HepG2 (cell line): ENCODE data around the gene FOXN3. TPM values are rescaled to one million over a fixed set of nuclear protein-coding genes. Genes with fewer than 3 reads are reported as not detected.
A peak's percentile ranks its signal among the peaks of the same experiment; 100 is the strongest.

Experiments
- ATF7 ChIP-seq, 2 experiments: fragments of 450-650 bp in 1 of 2; sonication (generic) in 1 of 2; formaldehyde crosslinking in 1 of 2; IDR thresholded peaks; 2 replicates each; pipeline versions ENCODE4 v1.4.0 to v1.6.1; 2016 to 2020; ENCODE audit warnings: antibody characterized with exemption in 1 of 2, mild to moderate bottlenecking in 1 of 2, missing genetic modification reagents in 1 of 2
- CENPBD1 ChIP-seq: sonication (generic); formaldehyde crosslinking; IDR thresholded peaks from 2 replicates; pipeline ENCODE4 v1.8.0; 2022; ENCODE audit warnings: missing genetic modification reagents, low read depth, mild to moderate bottlenecking, borderline replicate concordance
- NR2F1 ChIP-seq, 2 experiments: fragments of 450-650 bp in 1 of 2; formaldehyde crosslinking in 1 of 2; IDR thresholded peaks; 2 replicates each; pipeline versions ENCODE4 v1.5.0 to v1.6.1; 2016 to 2020; ENCODE audit warnings: mild to moderate bottlenecking in 1 of 2, missing compliant biosample characterization in 1 of 2, missing genetic modification reagents in 1 of 2, moderate library complexity in 1 of 2
- PHF20 ChIP-seq: sonication (generic); formaldehyde crosslinking; IDR thresholded peaks from 2 replicates; pipeline ENCODE4 v1.5.0; 2020; ENCODE audit warnings: mild to moderate bottlenecking, missing genetic modification reagents
- SMC3 ChIP-seq: IDR thresholded peaks from 2 replicates; pipeline ENCODE4 v1.6.1; 2011; ENCODE audit warnings: low read length, improper control_type of control experiment
- STAT6 ChIP-seq: sonication (generic); formaldehyde crosslinking; IDR thresholded peaks from 2 replicates; pipeline ENCODE4 v1.4.0; 2020; ENCODE audit warnings: missing genetic modification reagents, mild to moderate bottlenecking, borderline replicate concordance
- ZC3H13 ChIP-seq: sonication (generic); formaldehyde crosslinking; IDR thresholded peaks from 2 replicates; pipeline ENCODE4 v1.8.1; 2023; ENCODE audit warnings: mild to moderate bottlenecking, missing genetic modification reagents, moderate library complexity
- ZGPAT ChIP-seq: IDR thresholded peaks from 2 replicates; pipeline ENCODE4 v1.6.1; 2016; ENCODE audit warnings: mild to moderate bottlenecking
- ZNF205 ChIP-seq: IDR thresholded peaks from 2 replicates; pipeline ENCODE4 v1.6.1; 2018; ENCODE audit warnings: missing biosample characterization, missing genetic modification reagents
- ZNF431 ChIP-seq: sonication (generic); formaldehyde crosslinking; IDR thresholded peaks from 2 replicates; pipeline ENCODE4 v1.9.0; 2022; ENCODE audit warnings: missing genetic modification reagents, low read depth, mild to moderate bottlenecking, borderline replicate concordance
- ZNF513 ChIP-seq: sonication (generic); formaldehyde crosslinking; conservative IDR thresholded peaks from 2 replicates; pipeline ENCODE4 v1.5.0; 2020; ENCODE audit warnings: missing genetic modification reagents
- polyA plus RNA-seq, 8 experiments: library from polyadenylated mRNA; depleted of rRNA in 3 of 8; stranded (reverse) in 7 of 8; unstranded in 1 of 8; fragments of >200 nt; fragmentation: Illumina TruSeq in 4 of 8; extraction: Trizol in 4 of 8; gene quantifications; 2 replicates each; pipeline versions ENCODE4 v1.2.1 to v1.2.3, GENCODE V29; 2011 to 2016; ENCODE audit warnings: low read depth in 4 of 8, missing spikeins in 1 of 8, mixed read lengths in 1 of 8; ENCODE audit not compliant: insufficient read depth in 1 of 8
- total RNA-seq, 5 experiments: library from RNA; depleted of rRNA; stranded (reverse); fragments of >200 nt; fragmentation: Illumina TruSeq; extraction: Trizol; gene quantifications; 2 replicates each; pipeline ENCODE4 v1.2.3, GENCODE V29; 2016; ENCODE audit warnings: low read depth in 1 of 5
- TF ChIP-seq, protein P1 (sequence below): sonication (generic); formaldehyde crosslinking; IDR thresholded peaks from 2 replicates; pipeline ENCODE4 v1.5.1; 2020; ENCODE audit warnings: mild to moderate bottlenecking, missing genetic modification reagents, moderate library complexity
- TF ChIP-seq, protein P2 (sequence below): sonication (generic); formaldehyde crosslinking; conservative IDR thresholded peaks from 2 replicates; pipeline ENCODE4 v1.8.1; 2023; ENCODE audit warnings: missing genetic modification reagents
- TF ChIP-seq, protein P3 (sequence below): sonication (generic); formaldehyde crosslinking; IDR thresholded peaks from 2 replicates; pipeline ENCODE4 v1.4.0; 2020; ENCODE audit warnings: missing genetic modification reagents

Gene FOXN3
- total and polyA plus RNA-seq, 2 of the 13 experiments (the other 11 are each of a cell fraction or from before 2014, with no cell fraction given): 32.4 to 70.2 TPM

DNA sequence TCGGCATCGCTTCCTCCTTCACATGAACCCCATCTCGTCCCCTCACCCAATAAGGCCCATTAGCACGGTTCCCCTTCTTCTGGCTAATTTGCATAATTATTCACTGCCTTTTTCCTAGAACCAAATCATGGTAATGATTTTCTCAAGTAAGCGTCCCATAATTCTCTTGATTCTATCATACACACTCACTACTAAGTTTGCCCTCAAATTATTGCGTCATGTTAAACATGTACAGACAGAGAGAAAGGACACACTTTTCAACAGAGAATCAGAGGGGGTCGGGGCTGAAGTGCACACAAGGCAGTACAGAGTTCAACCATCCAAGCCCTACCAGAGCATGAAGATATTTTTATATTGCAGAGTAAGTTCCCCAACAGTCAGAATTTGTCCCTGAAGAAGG lies 256.6 kb downstream of the FOXN3 start (continued):
- TF ChIP-seq ZNF513 (no peak), PHF20 (CRISPR knock-in tag) (no peak), ATF7 (IDR thresholded peaks at IDR 0.05) (peak; percentile 56; the same call in 1 of the 2 replicates), ATF7 (CRISPR knock-in tag; IDR thresholded peaks at IDR 0.05) (no peak), CENPBD1 (CRISPR knock-in tag) (no peak), ZNF431 (CRISPR knock-in tag) (no peak), NR2F1 (CRISPR knock-in tag; IDR thresholded peaks at IDR 0.05) (no peak), STAT6 (no peak), ZGPAT (CRISPR knock-in tag) (no peak), SMC3 (no peak), ZNF205 (CRISPR knock-in tag) (no peak), ZC3H13 (no peak)
- TF ChIP-seq, protein P1, sequence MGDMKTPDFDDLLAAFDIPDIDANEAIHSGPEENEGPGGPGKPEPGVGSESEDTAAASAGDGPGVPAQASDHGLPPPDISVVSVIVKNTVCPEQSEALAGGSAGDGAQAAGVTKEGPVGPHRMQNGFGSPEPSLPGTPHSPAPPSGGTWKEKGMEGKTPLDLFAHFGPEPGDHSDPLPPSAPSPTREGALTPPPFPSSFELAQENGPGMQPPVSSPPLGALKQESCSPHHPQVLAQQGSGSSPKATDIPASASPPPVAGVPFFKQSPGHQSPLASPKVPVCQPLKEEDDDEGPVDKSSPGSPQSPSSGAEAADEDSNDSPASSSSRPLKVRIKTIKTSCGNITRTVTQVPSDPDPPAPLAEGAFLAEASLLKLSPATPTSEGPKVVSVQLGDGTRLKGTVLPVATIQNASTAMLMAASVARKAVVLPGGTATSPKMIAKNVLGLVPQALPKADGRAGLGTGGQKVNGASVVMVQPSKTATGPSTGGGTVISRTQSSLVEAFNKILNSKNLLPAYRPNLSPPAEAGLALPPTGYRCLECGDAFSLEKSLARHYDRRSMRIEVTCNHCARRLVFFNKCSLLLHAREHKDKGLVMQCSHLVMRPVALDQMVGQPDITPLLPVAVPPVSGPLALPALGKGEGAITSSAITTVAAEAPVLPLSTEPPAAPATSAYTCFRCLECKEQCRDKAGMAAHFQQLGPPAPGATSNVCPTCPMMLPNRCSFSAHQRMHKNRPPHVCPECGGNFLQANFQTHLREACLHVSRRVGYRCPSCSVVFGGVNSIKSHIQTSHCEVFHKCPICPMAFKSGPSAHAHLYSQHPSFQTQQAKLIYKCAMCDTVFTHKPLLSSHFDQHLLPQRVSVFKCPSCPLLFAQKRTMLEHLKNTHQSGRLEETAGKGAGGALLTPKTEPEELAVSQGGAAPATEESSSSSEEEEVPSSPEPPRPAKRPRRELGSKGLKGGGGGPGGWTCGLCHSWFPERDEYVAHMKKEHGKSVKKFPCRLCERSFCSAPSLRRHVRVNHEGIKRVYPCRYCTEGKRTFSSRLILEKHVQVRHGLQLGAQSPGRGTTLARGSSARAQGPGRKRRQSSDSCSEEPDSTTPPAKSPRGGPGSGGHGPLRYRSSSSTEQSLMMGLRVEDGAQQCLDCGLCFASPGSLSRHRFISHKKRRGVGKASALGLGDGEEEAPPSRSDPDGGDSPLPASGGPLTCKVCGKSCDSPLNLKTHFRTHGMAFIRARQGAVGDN (CRISPR knock-in tag): no peak
- TF ChIP-seq, protein P2, sequence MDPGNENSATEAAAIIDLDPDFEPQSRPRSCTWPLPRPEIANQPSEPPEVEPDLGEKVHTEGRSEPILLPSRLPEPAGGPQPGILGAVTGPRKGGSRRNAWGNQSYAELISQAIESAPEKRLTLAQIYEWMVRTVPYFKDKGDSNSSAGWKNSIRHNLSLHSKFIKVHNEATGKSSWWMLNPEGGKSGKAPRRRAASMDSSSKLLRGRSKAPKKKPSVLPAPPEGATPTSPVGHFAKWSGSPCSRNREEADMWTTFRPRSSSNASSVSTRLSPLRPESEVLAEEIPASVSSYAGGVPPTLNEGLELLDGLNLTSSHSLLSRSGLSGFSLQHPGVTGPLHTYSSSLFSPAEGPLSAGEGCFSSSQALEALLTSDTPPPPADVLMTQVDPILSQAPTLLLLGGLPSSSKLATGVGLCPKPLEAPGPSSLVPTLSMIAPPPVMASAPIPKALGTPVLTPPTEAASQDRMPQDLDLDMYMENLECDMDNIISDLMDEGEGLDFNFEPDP (CRISPR knock-in tag): no peak
- TF ChIP-seq, protein P3, sequence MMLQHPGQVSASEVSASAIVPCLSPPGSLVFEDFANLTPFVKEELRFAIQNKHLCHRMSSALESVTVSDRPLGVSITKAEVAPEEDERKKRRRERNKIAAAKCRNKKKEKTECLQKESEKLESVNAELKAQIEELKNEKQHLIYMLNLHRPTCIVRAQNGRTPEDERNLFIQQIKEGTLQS (CRISPR knock-in tag): 0 out of 2 replicates have a peak, but pooled peaks have one; percentile 32
